Transverse colon (tissue), 4 donors: Measurements from ENCODE around the gene PCDHB15. TPM values are rescaled to one million over a fixed set of nuclear protein-coding genes. Genes with fewer than 3 reads are reported as not detected.
A peak's percentile ranks its signal among the peaks of the same experiment; 100 is the strongest.
"Not testable (repeated sequence)": the region's sequence is repeated elsewhere in the genome, so short reads cannot be mapped to it uniquely, and the experiment has no call there.

Experiments used
- DNase-seq: peaks from one replicate; pipeline ENCODE4 v3.0.0-alpha.2; 2019
- H3K27ac ChIP-seq, 4 donors: fragments of 200-600 bp; sonication (generic); 2 replicates each; pipeline ENCODE4 v1.5.1; 2016 to 2018; ENCODE audit warnings: inconsistent platforms in 4 of 4
- H3K27me3 ChIP-seq: fragments of 200-600 bp; sonication (generic); 2 replicates; pipeline ENCODE4 v1.5.1; 2017; ENCODE audit warnings: inconsistent platforms
- H3K36me3 ChIP-seq, 4 donors: fragments of 200-600 bp; sonication (generic); 2 replicates each; pipeline ENCODE4 v1.5.1; 2017 to 2019; ENCODE audit warnings: inconsistent platforms in 4 of 4
- H3K4me1 ChIP-seq, 4 donors: fragments of 200-600 bp; sonication (generic); 2 replicates each; pipeline ENCODE4 v1.5.1; 2017 to 2020; ENCODE audit warnings: inconsistent platforms in 4 of 4
- H3K4me3 ChIP-seq, 4 donors: fragments of 200-600 bp; sonication (generic); 1 replicate in 1 of 4; 2 replicates in 3 of 4; pipeline versions ENCODE4 v1.5.1 to v1.6.1; 2017 to 2019; ENCODE audit warnings: inconsistent platforms in 4 of 4
- H3K9me3 ChIP-seq, 2 donors: fragments of 200-600 bp; sonication (generic); 2 replicates each; pipeline ENCODE4 v1.5.1; 2017 to 2019; ENCODE audit warnings: inconsistent platforms in 2 of 2
- POLR2A ChIP-seq: fragments of 450-650 bp; IDR thresholded peaks from one replicate; pipeline ENCODE4 v1.6.1; 2016; ENCODE audit warnings: antibody characterized with exemption, mild to moderate bottlenecking, moderate library complexity
- WGBS, 2 donors: methylation state at CpG; one replicate each; pipeline ENCODE4 v1.1.5; 2018; ENCODE audit warnings: low coverage in 1 of 2; 5-methylcytosine and 5-hydroxymethylcytosine counted together
- in situ Hi-C, 4 donors: fragments of 200-750 bp; cut with MboI; loops; one replicate each; pipeline versions ENCODE4 v1.15.0 to v1.15.1; 2017; ENCODE audit warnings: low sequenced_read_pairs in 3 of 4, low pct_ligation_motif_present in 1 of 4, low pct_unique_long_range_greater_than_20kb in 1 of 4
- intact Hi-C: fragments of 100-400 bp; cut with DNase I; formaldehyde crosslinking; loops from one replicate; pipeline ENCODE4 v1.15.1; 2023; ENCODE audit warnings: low total_unique reads
- total RNA-seq, 4 donors: library from RNA; depleted of rRNA; stranded (reverse); fragments of >200 nt; gene quantifications; one replicate each; pipeline ENCODE4 v1.1.0, GENCODE V29; 2016
- TF ChIP-seq, protein P1 (sequence below), 5 experiments: fragments of 200-600 bp in 3 of 5; fragments of 450-650 bp in 2 of 5; sonication (generic) in 3 of 5; IDR thresholded peaks; 1 replicate in 2 of 5; 2 replicates in 3 of 5; pipeline ENCODE4 v1.5.1; 2016 to 2017; ENCODE audit warnings: antibody characterized with exemption in 5 of 5, inconsistent platforms in 3 of 5, mild to moderate bottlenecking in 2 of 5, moderate library complexity in 1 of 5

PCDHB15 gene
- total RNA-seq, 4 donors from 2014 or later = 0.75 to 5.6 (median 1.1) TPM

DNA sequence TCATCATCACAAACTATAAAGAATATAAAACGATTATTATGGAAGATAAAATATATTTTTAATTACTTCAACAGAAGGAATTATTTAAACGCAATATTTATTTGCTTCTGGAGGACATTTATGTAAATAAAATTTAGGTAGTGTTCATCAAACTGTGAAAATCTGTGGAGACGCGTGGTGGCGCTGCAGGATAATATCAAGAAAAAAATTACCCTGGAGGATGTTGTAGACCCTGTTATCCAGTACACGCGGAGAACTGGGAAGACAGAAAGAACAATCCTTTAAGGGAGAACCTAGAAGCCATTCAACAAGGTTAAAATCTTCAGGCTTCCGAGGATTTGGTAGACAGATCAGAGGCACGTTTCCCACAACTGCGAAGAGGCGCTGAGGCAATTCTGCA lies 36.7 kb upstream of the PCDHB15 start, which contains the start of gene PCDHB12:
Gene PCDHB12, plus strand, starts transcription at position 242 of the 400 bp plus-strand sequence. CDS start 189 bp downstream, outside the sequence.
- TF ChIP-seq, protein P1, sequence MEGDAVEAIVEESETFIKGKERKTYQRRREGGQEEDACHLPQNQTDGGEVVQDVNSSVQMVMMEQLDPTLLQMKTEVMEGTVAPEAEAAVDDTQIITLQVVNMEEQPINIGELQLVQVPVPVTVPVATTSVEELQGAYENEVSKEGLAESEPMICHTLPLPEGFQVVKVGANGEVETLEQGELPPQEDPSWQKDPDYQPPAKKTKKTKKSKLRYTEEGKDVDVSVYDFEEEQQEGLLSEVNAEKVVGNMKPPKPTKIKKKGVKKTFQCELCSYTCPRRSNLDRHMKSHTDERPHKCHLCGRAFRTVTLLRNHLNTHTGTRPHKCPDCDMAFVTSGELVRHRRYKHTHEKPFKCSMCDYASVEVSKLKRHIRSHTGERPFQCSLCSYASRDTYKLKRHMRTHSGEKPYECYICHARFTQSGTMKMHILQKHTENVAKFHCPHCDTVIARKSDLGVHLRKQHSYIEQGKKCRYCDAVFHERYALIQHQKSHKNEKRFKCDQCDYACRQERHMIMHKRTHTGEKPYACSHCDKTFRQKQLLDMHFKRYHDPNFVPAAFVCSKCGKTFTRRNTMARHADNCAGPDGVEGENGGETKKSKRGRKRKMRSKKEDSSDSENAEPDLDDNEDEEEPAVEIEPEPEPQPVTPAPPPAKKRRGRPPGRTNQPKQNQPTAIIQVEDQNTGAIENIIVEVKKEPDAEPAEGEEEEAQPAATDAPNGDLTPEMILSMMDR (IDR thresholded peaks at IDR 0.05) = peak in 1 of 5 experiments; percentile 6
- no peak for TF ChIP-seq POLR2A
- H3K27ac ChIP-seq = no peak within 1 kb of the TSS
- no peak within 1 kb of the TSS for H3K4me3 ChIP-seq
- in situ Hi-C loops (loop anchor here (25.0 kb wide), 2 partner anchors 179 to 354 kb away; partner anchors contain the start of genes PCDHGA7 (in 1 of the 4), PCDHGA8 (in 1 of the 4), PCDHGB4 (in 1 of the 4) and PCDHGB5 (in 1 of the 4)), intact Hi-C loops (no loop called here)
- no peaks in the 10 kb centered on the region for H3K4me1 ChIP-seq
- no peak for DNase-seq
- H3K27me3 ChIP-seq = peaks cover 5% of the 10 kb centered on the region
- 30 to 35% methylated on average over 11 of the region's 11 CpGs for WGBS, 2 donors
- no peaks in the 10 kb centered on the region for H3K36me3 ChIP-seq
- H3K9me3 ChIP-seq = peaks cover 7 to 49% of the 10 kb centered on the region in 2 donors

DNA sequence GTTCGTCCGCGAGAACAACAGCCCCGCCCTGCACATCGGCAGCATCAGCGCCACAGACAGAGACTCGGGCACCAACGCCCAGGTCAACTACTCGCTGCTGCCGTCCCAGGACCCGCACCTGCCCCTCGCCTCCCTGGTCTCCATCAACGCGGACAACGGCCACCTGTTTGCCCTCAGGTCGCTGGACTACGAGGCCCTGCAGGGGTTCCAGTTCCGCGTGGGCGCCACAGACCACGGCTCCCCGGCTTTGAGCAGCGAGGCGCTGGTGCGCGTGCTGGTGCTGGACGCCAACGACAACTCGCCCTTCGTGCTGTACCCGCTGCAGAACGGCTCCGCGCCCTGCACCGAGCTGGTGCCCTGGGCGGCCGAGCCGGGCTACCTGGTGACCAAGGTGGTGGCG lies 34.9 kb upstream of the PCDHB15 start:
- H3K27ac ChIP-seq, H3K27me3 ChIP-seq, intact Hi-C loops, H3K36me3 ChIP-seq, H3K4me3 ChIP-seq, H3K4me1 ChIP-seq, DNase-seq: not testable (repeated sequence)
- peaks cover 11 to 56% of the 10 kb centered on the region in 2 donors for H3K9me3 ChIP-seq
- 87% methylated on average over 37 of the region's 39 CpGs; no CpG with 5 or more reads in 1 of the 2 donors for whole genome bisulfite sequencing, 2 donors
- in situ Hi-C loops = loop anchor here (25.0 kb wide), 2 partner anchors 177 to 352 kb away; partner anchors contain the start of genes PCDHGA7 (in 1 of the 4), PCDHGA8 (in 1 of the 4), PCDHGB4 (in 1 of the 4) and PCDHGB5 (in 1 of the 4)

DNA sequence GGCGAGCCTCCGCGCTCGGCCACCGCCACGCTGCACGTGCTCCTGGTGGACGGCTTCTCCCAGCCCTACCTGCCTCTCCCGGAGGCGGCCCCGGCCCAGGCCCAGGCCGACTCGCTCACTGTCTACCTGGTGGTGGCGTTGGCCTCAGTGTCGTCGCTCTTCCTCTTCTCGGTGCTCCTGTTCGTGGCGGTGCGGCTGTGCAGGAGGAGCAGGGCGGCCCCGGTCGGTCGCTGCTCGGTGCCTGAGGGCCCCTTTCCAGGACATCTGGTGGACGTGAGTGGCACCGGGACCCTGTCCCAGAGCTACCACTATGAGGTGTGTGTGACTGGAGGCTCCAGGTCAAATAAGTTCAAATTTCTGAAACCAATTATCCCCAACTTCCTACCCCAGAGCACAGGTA lies 34.3 kb upstream of the PCDHB15 start:
- H3K9me3 ChIP-seq = peaks cover 12 to 59% of the 10 kb centered on the region in 2 donors
- WGBS, 2 donors = 60% methylated on average over 15 of the region's 27 CpGs; no CpG with 5 or more reads in 1 of the 2 donors
- H3K27ac ChIP-seq, H3K4me3 ChIP-seq, intact Hi-C loops, H3K36me3 ChIP-seq, H3K4me1 ChIP-seq, H3K27me3 ChIP-seq, DNase-seq: not testable (repeated sequence)
- in situ Hi-C loops = loop anchor here (25.0 kb wide), 2 partner anchors 176 to 351 kb away; partner anchors contain the start of genes PCDHGA7 (in 1 of the 4), PCDHGA8 (in 1 of the 4), PCDHGB4 (in 1 of the 4) and PCDHGB5 (in 1 of the 4)

DNA sequence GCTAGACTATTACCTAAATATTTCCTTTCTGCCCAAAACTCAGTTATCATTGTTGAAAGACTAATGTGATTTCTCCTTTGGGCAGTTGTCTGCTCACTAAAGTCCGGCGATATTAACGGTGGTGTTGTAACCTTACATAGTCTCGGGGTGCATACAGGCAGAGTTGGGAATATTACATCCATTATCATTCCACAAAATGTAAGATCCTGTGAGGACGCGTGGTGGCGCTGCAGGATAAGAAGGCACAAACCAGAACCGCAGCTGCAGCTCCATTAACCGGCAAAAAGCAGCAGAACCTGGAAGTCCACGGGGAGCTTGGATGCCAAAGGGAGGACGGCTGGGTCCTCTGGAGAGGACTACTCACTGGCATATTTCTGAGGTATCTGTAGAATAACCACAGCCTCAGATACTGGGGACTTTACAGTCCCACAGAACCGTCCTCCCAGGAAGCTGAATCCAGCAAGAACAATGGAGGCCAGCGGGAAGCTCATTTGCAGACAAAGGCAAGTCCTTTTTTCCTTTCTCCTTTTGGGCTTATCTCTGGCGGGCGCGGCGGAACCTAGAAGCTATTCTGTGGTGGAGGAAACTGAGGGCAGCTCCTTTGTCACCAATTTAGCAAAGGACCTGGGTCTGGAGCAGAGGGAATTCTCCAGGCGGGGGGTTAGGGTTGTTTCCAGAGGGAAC lies 31.4 kb upstream of the PCDHB15 start, which contains the start of gene PCDHB13:
Gene PCDHB13, plus strand, starts transcription at position 264 of the 684 bp plus-strand sequence. Its CDS starts 205 bp downstream, at position 469.
- TF ChIP-seq, protein P1 (IDR thresholded peaks at IDR 0.05) = peak; percentile 19 to 52 (median 29)
- H3K27ac ChIP-seq, H3K4me1 ChIP-seq, intact Hi-C loops, H3K36me3 ChIP-seq, H3K4me3 ChIP-seq, H3K27me3 ChIP-seq: not testable (repeated sequence)
- in situ Hi-C loops = loop anchor here (25.0 kb wide), 2 partner anchors 174 to 349 kb away; partner anchors contain the start of genes PCDHGA7 (in 1 of the 4), PCDHGA8 (in 1 of the 4), PCDHGB4 (in 1 of the 4) and PCDHGB5 (in 1 of the 4)
- WGBS, 2 donors = 33 to 36% methylated on average over 4 to 15 of the region's 18 CpGs
- peak; percentile 50 for DNase-seq
- H3K9me3 ChIP-seq = peaks cover 20 to 64% of the 10 kb centered on the region in 2 donors

DNA sequence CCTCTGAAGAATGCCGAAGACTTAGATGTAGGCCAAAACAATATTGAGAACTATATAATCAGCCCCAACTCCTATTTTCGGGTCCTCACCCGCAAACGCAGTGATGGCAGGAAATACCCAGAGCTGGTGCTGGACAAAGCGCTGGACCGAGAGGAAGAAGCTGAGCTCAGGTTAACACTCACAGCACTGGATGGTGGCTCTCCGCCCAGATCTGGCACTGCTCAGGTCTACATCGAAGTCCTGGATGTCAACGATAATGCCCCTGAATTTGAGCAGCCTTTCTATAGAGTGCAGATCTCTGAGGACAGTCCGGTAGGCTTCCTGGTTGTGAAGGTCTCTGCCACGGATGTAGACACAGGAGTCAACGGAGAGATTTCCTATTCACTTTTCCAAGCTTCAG lies 30.6 kb upstream of the PCDHB15 start:
- DNase-seq, H3K36me3 ChIP-seq, intact Hi-C loops, H3K4me1 ChIP-seq, H3K4me3 ChIP-seq, H3K27ac ChIP-seq, H3K27me3 ChIP-seq: not testable (repeated sequence)
- H3K9me3 ChIP-seq = peaks cover 20 to 64% of the 10 kb centered on the region in 2 donors
- 86 to 100% methylated on average over 1 to 12 of the region's 12 CpGs for WGBS, 2 donors
- in situ Hi-C loops = loop anchor here (25.0 kb wide), 2 partner anchors 173 to 348 kb away; partner anchors contain the start of genes PCDHGA7 (in 1 of the 4), PCDHGA8 (in 1 of the 4), PCDHGB4 (in 1 of the 4) and PCDHGB5 (in 1 of the 4)

DNA sequence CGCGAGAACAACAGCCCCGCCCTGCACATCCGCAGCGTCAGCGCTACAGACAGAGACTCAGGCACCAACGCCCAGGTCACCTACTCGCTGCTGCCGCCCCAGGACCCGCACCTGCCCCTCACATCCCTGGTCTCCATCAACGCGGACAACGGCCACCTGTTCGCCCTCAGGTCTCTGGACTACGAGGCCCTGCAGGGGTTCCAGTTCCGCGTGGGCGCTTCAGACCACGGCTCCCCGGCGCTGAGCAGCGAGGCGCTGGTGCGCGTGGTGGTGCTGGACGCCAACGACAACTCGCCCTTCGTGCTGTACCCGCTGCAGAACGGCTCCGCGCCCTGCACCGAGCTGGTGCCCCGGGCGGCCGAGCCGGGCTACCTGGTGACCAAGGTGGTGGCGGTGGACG lies 29.7 kb upstream of the PCDHB15 start:
- DNase-seq, H3K36me3 ChIP-seq, H3K27ac ChIP-seq, intact Hi-C loops, H3K27me3 ChIP-seq, H3K4me1 ChIP-seq, H3K4me3 ChIP-seq: not testable (repeated sequence)
- WGBS, 2 donors = 72% methylated on average over 24 of the region's 40 CpGs; no CpG with 5 or more reads in 1 of the 2 donors
- H3K9me3 ChIP-seq = peaks cover 28 to 64% of the 10 kb centered on the region in 2 donors
- in situ Hi-C loops = loop anchor here (25.0 kb wide), 2 partner anchors 172 to 347 kb away; partner anchors contain the start of genes PCDHGA7 (in 1 of the 4), PCDHGA8 (in 1 of the 4), PCDHGB4 (in 1 of the 4) and PCDHGB5 (in 1 of the 4)

DNA sequence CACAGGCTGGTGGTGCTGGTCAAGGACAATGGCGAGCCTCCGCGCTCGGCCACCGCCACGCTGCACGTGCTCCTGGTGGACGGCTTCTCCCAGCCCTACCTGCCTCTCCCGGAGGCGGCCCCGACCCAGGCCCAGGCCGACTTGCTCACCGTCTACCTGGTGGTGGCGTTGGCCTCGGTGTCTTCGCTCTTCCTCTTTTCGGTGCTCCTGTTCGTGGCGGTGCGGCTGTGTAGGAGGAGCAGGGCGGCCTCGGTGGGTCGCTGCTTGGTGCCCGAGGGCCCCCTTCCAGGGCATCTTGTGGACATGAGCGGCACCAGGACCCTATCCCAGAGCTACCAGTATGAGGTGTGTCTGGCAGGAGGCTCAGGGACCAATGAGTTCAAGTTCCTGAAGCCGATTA lies 29.2 kb upstream of the PCDHB15 start:
- H3K4me1 ChIP-seq, intact Hi-C loops, DNase-seq, H3K27ac ChIP-seq, H3K27me3 ChIP-seq, H3K36me3 ChIP-seq, H3K4me3 ChIP-seq: not testable (repeated sequence)
- in situ Hi-C loops = loop anchor here (25.0 kb wide), 2 partner anchors 171 to 346 kb away; partner anchors contain the start of genes PCDHGA7 (in 1 of the 4), PCDHGA8 (in 1 of the 4), PCDHGB4 (in 1 of the 4) and PCDHGB5 (in 1 of the 4)
- 50 to 77% methylated on average over 1 to 24 of the region's 26 CpGs for WGBS, 2 donors
- peaks cover 28 to 61% of the 10 kb centered on the region in 2 donors for H3K9me3 ChIP-seq
